AG09309 (cell line): Measurements from ENCODE around the gene SULT1C4.
"Not testable (repeated sequence)": the region's sequence is repeated elsewhere in the genome, so short reads cannot be mapped to it uniquely, and the experiment has no call there.

Experiments used
- DNase-seq: peaks from one replicate; pipeline ENCODE4 v3.0.0-alpha.2; 2010; ENCODE audit warnings: low read depth
- H3K4me3 ChIP-seq: 2 replicates; pipeline ENCODE4 v1.5.1; 2011; ENCODE audit warnings: mild to moderate bottlenecking, low read depth, low read length, moderate library complexity; ENCODE audit not compliant: control insufficient read depth
- CTCF ChIP-seq: IDR thresholded peaks from 2 replicates; pipeline ENCODE4 v1.5.1; 2011; ENCODE audit warnings: mild to moderate bottlenecking, low read depth, low read length, inconsistent platforms; ENCODE audit not compliant: insufficient read depth, control insufficient read depth; ENCODE audit errors: missing control alignments

SULT1C4 gene

GRCh38 chr2:108417254-108417653 lies 39.5 kb downstream of the SULT1C4 start:
- no peak for DNase-seq
- no peak overlapping the region for H3K4me3 ChIP-seq

GRCh38 chr2:108418416-108418815 lies 40.7 kb downstream of the SULT1C4 start:
- no peak overlapping the region for H3K4me3 ChIP-seq
- TF ChIP-seq CTCF, result no peak
- DNase-seq, result no peak

More at GRCh38 chr2:108417254-108417653, 39.5 kb downstream of the SULT1C4 start:
- no peak for TF ChIP-seq CTCF

- DNase-seq, result no peak
- TF ChIP-seq CTCF, result no peak
- H3K4me3 ChIP-seq, result no peak overlapping the region
These were observed 45.3 kb downstream of the SULT1C4 start for GRCh38 chr2:108423067-108423466.

GRCh38 chr2:108423502-108424251 lies 45.9 kb downstream of the SULT1C4 start:
- TF ChIP-seq CTCF, result no peak
- H3K4me3 ChIP-seq, result no peak overlapping the region

GRCh38 chr2:108428286-108429009 lies 50.7 kb downstream of the SULT1C4 start:
- DNase-seq, result no peak
- no peak overlapping the region for H3K4me3 ChIP-seq
- TF ChIP-seq CTCF, result no peak

More at GRCh38 chr2:108423502-108424251, 45.9 kb downstream of the SULT1C4 start:
- DNase-seq, result no peak

GRCh38 chr2:108435578-108435977 lies 57.8 kb downstream of the SULT1C4 start:
- not testable (repeated sequence) for DNase-seq, H3K4me3 ChIP-seq

- DNase-seq, result no peak
- no peak for TF ChIP-seq CTCF
- no peak overlapping the region for H3K4me3 ChIP-seq
These were observed 59.2 kb downstream of the SULT1C4 start for GRCh38 chr2:108436976-108437375.
